Activated CD4-positive, alpha-beta T cell treated with anti-CD3 and anti-CD28 coated beads for 36 hours (primary cell): ENCODE measurements around the gene PTPN14. TPM values are rescaled to one million over a fixed set of nuclear protein-coding genes. Genes with fewer than 3 reads are reported as not detected.

Source experiments
- ATAC-seq: fragments of 200-7000 bp; cut with Tn5 transposase; one replicate; pipeline ENCODE4 v1.10.0; 2021; ENCODE audit warnings: mild to moderate bottlenecking, moderate library complexity
- CTCF ChIA-PET: fragments of 350-600 bp; sonication (Branson Sonifier 250); formaldehyde crosslinking; loops from one replicate; lab custom pipeline; 2021; ENCODE audit warnings: antibody characterized with exemption; lab: Charles Lee
- POLR2A ChIA-PET: fragments of 350-600 bp; sonication (Branson Sonifier 250); formaldehyde crosslinking; loops from one replicate; lab custom pipeline; 2021; ENCODE audit warnings: antibody characterized with exemption, inconsistent platforms; lab: Charles Lee
- DNase-seq: peaks from one replicate; pipeline ENCODE4 v3.0.0-alpha.2; 2020
- H3K27ac Mint-ChIP-seq: one replicate; pipeline ENCODE4 v1.8.0; 2021; ENCODE audit warnings: mixed read lengths
- H3K27me3 Mint-ChIP-seq: one replicate; pipeline ENCODE4 v1.8.0; 2021; ENCODE audit warnings: mixed read lengths
- H3K36me3 Mint-ChIP-seq: one replicate; pipeline ENCODE4 v1.8.0; 2021; ENCODE audit warnings: low read depth, mixed read lengths
- H3K4me1 Mint-ChIP-seq: one replicate; pipeline ENCODE4 v1.8.0; 2021; ENCODE audit warnings: mixed read lengths
- H3K4me3 Mint-ChIP-seq: one replicate; pipeline ENCODE4 v1.8.0; 2021; ENCODE audit warnings: mild to moderate bottlenecking, moderate library complexity, mixed read lengths
- H3K9me3 Mint-ChIP-seq: one replicate; pipeline ENCODE4 v1.8.0; 2021; ENCODE audit warnings: low read depth, mixed read lengths
- intact Hi-C, 2 experiments: fragments of 100-400 bp; cut with DNase I in 1 of 2; cut with micrococcal nuclease in 1 of 2; formaldehyde crosslinking; loops; one replicate each; pipeline versions ENCODE4 v1.14.2 to v1.15.1; 2022 to 2024; cut with DNase I, micrococcal nuclease
- total RNA-seq, 2 experiments: library from RNA; stranded (reverse); gene quantifications; one replicate each; pipeline ENCODE4 v1.2.3, GENCODE V29; 2021

PTPN14 gene
- total RNA-seq, 2 experiments from 2014 or later: 4.1 to 4.3 TPM

DNA sequence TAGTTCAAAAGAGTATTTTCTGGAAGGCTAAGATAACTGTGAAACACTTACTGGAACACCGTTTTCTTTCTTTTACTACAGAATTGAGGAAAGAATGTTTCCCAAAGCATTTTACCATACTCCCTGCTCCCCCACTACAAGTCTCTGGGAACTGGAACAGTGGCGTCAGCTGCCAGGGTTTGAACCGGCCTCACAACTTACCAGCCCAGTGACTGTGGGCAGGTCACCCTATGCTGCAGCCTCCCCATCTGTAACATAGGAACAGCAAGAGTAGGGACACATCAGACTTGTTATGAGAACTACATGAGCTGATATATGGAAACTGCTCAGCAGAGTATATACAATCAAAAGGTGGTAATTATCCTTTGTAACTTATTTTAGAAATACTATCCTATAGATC is 91.5 kb downstream of the PTPN14 start:
- DNase-seq: no peak
- H3K36me3 Mint-ChIP-seq: no peaks in the 10 kb centered on the region
- ATAC-seq: no peak
- intact Hi-C loops: no loop called here
- no peak overlapping the region for H3K4me3 Mint-ChIP-seq
- ChIA-PET CTCF (no interaction called here), POLR2A (no interaction called here)
- H3K4me1 Mint-ChIP-seq: peaks cover 13% of the 10 kb centered on the region
- H3K27me3 Mint-ChIP-seq: peaks cover 3% of the 10 kb centered on the region
- H3K27ac Mint-ChIP-seq: no peak overlapping the region
- no peaks in the 10 kb centered on the region for H3K9me3 Mint-ChIP-seq

DNA sequence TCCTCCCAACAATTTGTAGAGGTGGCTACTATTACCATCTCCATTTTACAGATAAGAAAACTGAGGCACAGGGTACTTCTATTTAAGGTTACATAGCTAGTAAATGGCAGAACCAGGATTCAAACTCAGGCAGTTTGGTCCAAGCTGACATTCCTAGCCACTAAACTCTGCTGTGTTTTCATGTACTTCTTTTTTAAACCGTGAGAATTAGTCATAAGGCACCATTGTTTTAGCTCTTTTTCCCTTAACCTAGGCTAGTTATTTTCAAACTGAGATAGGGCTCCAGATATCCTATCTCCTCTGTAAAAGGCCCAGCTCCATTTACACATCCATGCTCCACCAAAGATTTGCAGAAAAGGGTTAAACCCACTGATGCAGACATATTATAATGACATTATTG is 92.9 kb downstream of the PTPN14 start:
- no peaks in the 10 kb centered on the region for H3K9me3 Mint-ChIP-seq
- intact Hi-C loops: no loop called here
- no peak overlapping the region for H3K4me3 Mint-ChIP-seq
- H3K36me3 Mint-ChIP-seq: no peaks in the 10 kb centered on the region
- no peaks in the 10 kb centered on the region for H3K27me3 Mint-ChIP-seq
- H3K27ac Mint-ChIP-seq: no peak overlapping the region
- DNase-seq (no peak), ATAC-seq (no peak)
- POLR2A ChIA-PET: no interaction called here
- peaks cover 20% of the 10 kb centered on the region for H3K4me1 Mint-ChIP-seq
- CTCF ChIA-PET: interaction anchor here (0.6 to 0.9 kb wide), 2 partner anchors 54 to 110 kb away, joined by 3 to 4 read pairs; no protein-coding TSS in a partner anchor

DNA sequence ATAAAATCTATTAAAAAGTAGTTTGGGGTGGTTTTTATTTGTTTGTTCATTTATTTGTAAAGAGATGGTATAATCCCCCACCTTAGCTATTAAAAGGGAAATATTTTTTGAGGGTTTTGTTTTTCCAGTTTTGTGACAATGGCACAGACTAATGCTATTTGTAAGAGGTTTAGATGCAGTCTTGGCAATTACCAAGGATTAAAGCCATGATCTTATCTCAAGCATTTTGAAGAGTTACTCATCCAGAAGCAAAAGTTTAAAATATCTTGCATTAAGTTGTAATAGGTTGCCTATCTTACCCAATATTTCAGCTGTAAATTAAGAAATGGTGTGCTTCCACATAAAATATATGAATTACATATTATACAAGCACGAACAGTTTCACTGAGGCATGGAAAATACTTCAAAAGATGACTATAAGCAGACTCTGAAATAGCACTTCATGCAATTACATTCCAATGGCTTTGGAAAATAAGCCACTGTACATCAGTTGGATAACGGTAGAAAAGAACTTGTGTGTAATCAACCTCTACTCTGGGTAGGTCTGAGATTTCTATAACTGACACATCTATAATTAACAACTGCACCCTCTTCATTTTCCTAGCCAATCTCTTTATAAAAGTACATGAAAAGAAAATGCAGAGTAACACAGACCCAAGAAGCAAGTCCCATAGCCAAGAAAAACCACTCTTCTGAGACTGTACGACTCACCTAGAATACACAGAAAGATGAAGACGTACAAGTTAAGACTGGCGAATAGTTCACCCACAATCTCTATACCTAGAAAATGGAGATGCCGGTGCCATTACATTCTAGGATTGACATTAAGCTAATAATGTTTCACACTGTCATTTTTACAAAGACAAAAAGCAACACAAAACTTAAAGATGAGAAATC is 95.2 kb downstream of the PTPN14 start:
- CTCF ChIA-PET: interaction anchor here (1.3 to 1.4 kb wide), 2 partner anchors 17 to 124 kb away, joined by 4 read pairs; no protein-coding TSS in a partner anchor
- no peak overlapping the region for H3K27ac Mint-ChIP-seq
- no peaks in the 10 kb centered on the region for H3K9me3 Mint-ChIP-seq
- H3K36me3 Mint-ChIP-seq: no peaks in the 10 kb centered on the region
- POLR2A ChIA-PET: no interaction called here
- ATAC-seq (peak; percentile 22), DNase-seq (no peak)
- peaks cover 2% of the 10 kb centered on the region for H3K27me3 Mint-ChIP-seq
- H3K4me1 Mint-ChIP-seq: peaks cover 42% of the 10 kb centered on the region
- intact Hi-C loops: no loop called here
- H3K4me3 Mint-ChIP-seq: no peak overlapping the region

DNA sequence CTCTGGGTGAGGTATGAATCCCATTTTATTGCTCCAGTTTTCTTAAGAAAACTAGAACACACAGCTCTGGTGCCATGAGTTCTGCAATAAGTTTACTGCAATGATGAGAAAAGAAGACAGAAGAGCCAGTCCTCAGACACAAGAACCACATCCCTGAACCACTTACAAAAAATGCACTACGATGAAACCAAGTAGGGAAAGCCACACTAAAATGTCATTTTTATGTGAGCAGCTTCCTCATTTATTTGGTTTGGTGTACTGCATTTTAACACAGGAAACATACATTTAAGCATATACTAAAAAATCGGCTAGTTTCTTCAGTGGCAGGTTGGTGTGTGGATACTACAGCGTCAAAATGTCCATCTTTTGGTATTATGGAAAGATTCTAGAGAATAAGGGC is 95.9 kb downstream of the PTPN14 start:
- Mint-ChIP-seq H3K27ac (no peak overlapping the region), H3K4me3 (no peak overlapping the region), H3K36me3 (no peaks in the 10 kb centered on the region), H3K9me3 (no peaks in the 10 kb centered on the region), H3K27me3 (peaks cover 2% of the 10 kb centered on the region), H3K4me1 (peaks cover 44% of the 10 kb centered on the region)
- no peak for ATAC-seq
- intact Hi-C loops: no loop called here
- CTCF ChIA-PET: interaction anchor here (1.3 kb wide), 1 partner anchor 123 kb away, joined by 4 read pairs; no protein-coding TSS in a partner anchor
- DNase-seq: no peak
- POLR2A ChIA-PET: no interaction called here

DNA sequence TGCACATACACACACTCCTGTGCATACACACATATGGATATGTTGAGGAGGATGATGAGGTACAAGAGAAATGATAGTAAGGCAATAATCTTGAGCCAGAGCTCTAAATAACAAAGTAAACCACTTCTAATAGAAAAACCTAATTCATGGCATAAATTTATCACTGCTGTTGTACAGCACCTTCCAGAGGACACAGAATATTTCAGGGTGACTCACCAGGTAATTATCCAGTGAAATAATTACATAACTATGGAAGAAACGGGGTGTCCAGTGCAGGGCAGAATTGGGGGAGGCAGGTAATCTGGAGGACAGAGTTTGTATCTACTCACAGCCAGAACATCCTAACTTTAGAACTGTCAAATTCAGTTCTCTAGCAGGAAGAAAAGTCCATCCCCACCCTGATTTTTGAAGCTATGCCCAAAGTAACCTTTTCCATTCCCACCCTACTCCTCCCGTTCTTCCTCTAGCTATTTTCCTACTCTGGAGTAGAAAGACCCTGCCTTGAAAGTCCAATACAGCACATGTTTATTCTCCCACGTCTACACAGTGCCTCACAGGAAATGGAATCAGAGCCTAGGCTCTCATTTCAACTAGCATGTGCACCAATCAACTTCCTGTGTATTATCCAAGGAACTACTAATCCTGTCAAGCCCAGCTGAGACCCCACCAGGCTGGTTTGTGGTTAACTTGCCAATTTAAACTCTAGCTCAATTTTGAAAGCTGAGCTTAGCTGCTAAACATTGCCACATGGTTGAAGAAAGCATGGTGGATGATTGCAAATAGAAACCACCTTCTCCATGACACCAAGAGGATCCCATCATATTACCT is 96.6 kb downstream of the PTPN14 start:
- POLR2A ChIA-PET: no interaction called here
- Mint-ChIP-seq H3K4me1 (peaks cover 44% of the 10 kb centered on the region), H3K27me3 (peaks cover 2% of the 10 kb centered on the region), H3K36me3 (no peaks in the 10 kb centered on the region), H3K27ac (no peak overlapping the region), H3K4me3 (no peak overlapping the region), H3K9me3 (no peaks in the 10 kb centered on the region)
- DNase-seq: no peak
- intact Hi-C loops: no loop called here
- CTCF ChIA-PET: interaction anchor here (1.2 to 1.3 kb wide), 2 partner anchors 15 to 123 kb away, joined by 3 to 4 read pairs; no protein-coding TSS in a partner anchor
- no peak for ATAC-seq

DNA sequence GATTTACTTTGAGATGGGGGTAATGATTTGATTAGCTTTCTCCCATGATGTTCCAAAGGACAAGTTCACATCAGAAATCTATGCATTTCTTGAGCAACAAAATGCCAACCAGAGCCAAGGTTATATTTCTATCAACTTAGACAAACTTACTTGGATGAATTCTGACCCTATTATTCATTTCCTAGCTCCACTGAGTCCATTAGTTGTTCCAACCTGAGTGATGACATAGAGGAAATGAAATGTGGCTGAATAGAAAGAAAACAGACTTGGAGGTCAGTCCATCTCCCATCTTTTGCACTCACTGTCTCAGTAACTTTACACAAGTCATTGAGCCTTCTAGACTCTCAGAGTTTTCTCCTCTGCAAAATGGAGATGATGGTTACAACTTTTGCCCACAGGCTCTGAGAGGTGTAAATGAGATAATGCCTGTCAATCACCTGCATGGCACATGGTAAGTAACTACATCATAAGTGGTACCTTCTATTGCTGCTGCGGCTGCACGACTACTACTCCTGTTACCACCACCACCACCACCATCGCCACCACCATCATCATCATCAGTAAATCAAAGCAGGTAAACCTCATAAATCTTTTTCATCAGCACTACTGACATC is 98.2 kb downstream of the PTPN14 start:
- CTCF ChIA-PET: interaction anchor here (1.2 to 2.1 kb wide), 2 partner anchors 13 to 14 kb away, joined by 3 to 8 read pairs; no protein-coding TSS in a partner anchor
- H3K27me3 Mint-ChIP-seq: peaks cover 2% of the 10 kb centered on the region
- H3K27ac Mint-ChIP-seq: no peak overlapping the region
- no peak for DNase-seq
- intact Hi-C loops: no loop called here
- H3K9me3 Mint-ChIP-seq: no peaks in the 10 kb centered on the region
- no peak for ATAC-seq
- no peaks in the 10 kb centered on the region for H3K36me3 Mint-ChIP-seq
- POLR2A ChIA-PET: no interaction called here
- peaks cover 44% of the 10 kb centered on the region for H3K4me1 Mint-ChIP-seq
- no peak overlapping the region for H3K4me3 Mint-ChIP-seq

DNA sequence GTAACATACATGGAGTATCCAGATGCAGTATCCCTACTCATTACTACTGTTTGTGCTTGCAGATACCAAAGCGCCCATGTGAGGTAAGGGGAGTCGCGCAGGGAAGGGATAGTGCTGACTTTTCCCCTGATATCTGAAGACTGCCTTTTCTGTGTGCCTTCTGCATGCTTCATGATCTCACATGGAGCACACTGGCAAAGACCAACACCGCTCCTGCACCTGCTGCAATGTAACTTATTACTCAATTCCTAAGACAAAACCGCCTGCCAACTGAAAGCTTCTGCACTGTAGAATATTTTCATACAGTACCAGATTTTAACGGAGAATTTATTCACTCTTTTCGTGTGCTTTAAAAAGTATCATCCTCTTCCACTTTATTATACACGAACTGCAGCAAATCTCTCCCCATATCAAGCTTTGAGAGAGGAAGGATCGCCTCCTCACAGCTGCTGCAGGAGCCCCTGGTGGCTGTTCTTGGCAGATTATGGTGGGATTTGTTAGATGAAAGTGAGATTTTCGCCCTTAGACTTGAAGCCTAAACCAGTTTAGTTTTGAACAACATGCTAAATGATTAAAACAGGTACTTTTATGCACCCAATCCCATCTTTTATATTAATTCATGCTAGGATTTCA is 99.1 kb downstream of the PTPN14 start:
- Mint-ChIP-seq H3K4me3 (no peak overlapping the region), H3K4me1 (peaks cover 49% of the 10 kb centered on the region), H3K27ac (peak overlapping the region; percentile 51), H3K9me3 (no peaks in the 10 kb centered on the region), H3K27me3 (peaks cover 2% of the 10 kb centered on the region), H3K36me3 (no peaks in the 10 kb centered on the region)
- intact Hi-C loops: no loop called here
- ATAC-seq: no peak
- CTCF ChIA-PET: interaction anchor here (1.3 to 2.1 kb wide), 2 partner anchors 13 to 119 kb away, joined by 3 to 8 read pairs; no protein-coding TSS in a partner anchor
- POLR2A ChIA-PET: interaction anchor here (1.3 kb wide), 2 partner anchors 13 to 24 kb away, joined by 4 to 6 read pairs; no protein-coding TSS in a partner anchor
- DNase-seq: no peak

DNA sequence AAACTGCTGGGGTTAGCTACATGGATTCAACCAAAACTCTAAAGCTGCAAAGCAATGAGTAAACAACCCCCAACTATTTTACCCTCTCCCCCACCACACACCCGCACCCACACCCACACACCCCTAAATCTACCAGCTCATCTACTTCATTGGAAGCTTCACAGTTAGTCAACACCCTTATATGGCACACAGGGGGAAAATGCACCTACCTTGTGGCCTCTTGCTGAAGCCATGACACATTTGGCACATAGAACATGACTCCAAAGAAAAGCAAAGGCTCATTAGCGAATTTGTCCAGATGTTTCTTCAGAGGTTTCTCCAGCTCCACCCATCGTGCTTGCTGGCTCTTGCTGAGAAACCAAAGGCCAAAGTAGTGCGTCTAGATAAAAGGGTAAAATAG is 99.8 kb downstream of the PTPN14 start:
- no peaks in the 10 kb centered on the region for H3K9me3 Mint-ChIP-seq
- H3K4me1 Mint-ChIP-seq: peaks cover 52% of the 10 kb centered on the region
- ChIA-PET POLR2A (interaction anchor here (1.3 kb wide), 2 partner anchors 12 to 24 kb away, joined by 4 to 6 read pairs; no protein-coding TSS in a partner anchor), CTCF (interaction anchor here (0.9 to 2.1 kb wide), 3 partner anchors 13 to 118 kb away, joined by 3 to 8 read pairs (median 4); no protein-coding TSS in a partner anchor)
- no peaks in the 10 kb centered on the region for H3K36me3 Mint-ChIP-seq
- no peak overlapping the region for H3K4me3 Mint-ChIP-seq
- H3K27ac Mint-ChIP-seq: peak overlapping the region; percentile 51
- intact Hi-C loops: no loop called here
- peaks cover 2% of the 10 kb centered on the region for H3K27me3 Mint-ChIP-seq
- DNase-seq (peak; percentile 64), ATAC-seq (peak; percentile 86)

DNA sequence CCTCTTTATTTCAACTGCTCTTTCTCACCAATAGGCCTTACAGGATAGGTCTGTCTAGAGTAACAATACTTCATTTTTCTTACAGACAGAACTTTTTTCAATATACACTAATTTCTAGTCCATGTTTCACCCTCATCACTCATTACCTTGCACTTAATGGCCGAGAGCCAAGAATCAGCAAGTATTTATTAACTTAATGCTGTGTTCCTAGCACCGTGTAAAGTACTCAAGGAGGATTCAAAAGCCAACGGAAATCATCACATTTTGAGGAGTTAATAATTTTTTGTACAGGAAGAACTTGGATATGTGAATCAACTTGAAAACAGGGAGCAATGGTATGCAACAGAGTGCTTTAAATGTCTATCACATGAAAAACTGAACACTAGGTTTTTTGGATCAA is 102.0 kb downstream of the PTPN14 start:
- intact Hi-C loops: no loop called here
- no peak for ATAC-seq
- no peaks in the 10 kb centered on the region for H3K36me3 Mint-ChIP-seq
- POLR2A ChIA-PET: no interaction called here
- no peak overlapping the region for H3K4me3 Mint-ChIP-seq
- H3K9me3 Mint-ChIP-seq: no peaks in the 10 kb centered on the region
- peaks cover 57% of the 10 kb centered on the region for H3K4me1 Mint-ChIP-seq
- CTCF ChIA-PET: interaction anchor here (1.1 kb wide), 1 partner anchor 117 kb away, joined by 3 read pairs; no protein-coding TSS in a partner anchor
- DNase-seq: no peak
- H3K27me3 Mint-ChIP-seq: peaks cover 2% of the 10 kb centered on the region
- no peak overlapping the region for H3K27ac Mint-ChIP-seq

DNA sequence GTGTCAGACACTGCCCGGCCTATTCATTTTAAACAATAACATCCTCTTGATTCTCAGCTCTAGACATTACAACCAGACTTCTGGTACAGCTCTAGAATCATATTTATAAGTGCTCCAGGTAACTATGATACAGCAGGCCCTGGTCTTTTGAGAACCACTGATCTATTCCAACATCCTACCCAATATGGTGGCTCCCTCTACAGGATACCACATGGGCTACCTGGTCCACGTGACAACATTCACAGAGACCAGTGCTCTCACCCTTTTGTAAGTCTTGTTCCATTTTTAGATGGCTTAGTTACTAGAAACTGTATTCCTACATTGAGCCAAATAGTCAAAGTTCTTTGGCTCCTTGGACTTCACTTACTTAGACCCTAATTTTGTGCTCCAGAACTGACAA is 102.9 kb downstream of the PTPN14 start:
- Mint-ChIP-seq H3K36me3 (no peaks in the 10 kb centered on the region), H3K27me3 (peaks cover 2% of the 10 kb centered on the region), H3K4me3 (no peak overlapping the region), H3K27ac (no peak overlapping the region), H3K4me1 (peaks cover 56% of the 10 kb centered on the region), H3K9me3 (no peaks in the 10 kb centered on the region)
- POLR2A ChIA-PET: no interaction called here
- DNase-seq (no peak), ATAC-seq (no peak)
- intact Hi-C loops: loop anchor here in 1 of 2 experiments (1.0 kb wide), 1 partner anchor 9 kb away; no protein-coding TSS in a partner anchor
- CTCF ChIA-PET: interaction anchor here (1.1 kb wide), 1 partner anchor 116 kb away, joined by 3 read pairs; no protein-coding TSS in a partner anchor
